Mesothelial cell of epicardium (in vitro differentiated cells): ENCODE measurements around the gene FAM13C. TPM values are rescaled to one million over a fixed set of nuclear protein-coding genes. Genes with fewer than 3 reads are reported as not detected.

Source experiments
- DNase-seq, 2 experiments: peaks; one replicate each; pipeline ENCODE4 v3.0.0; 2021; ENCODE audit warnings: low spot score in 2 of 2; ENCODE audit not compliant: unreplicated experiment in 2 of 2
- H3K27ac Mint-ChIP-seq: 2 replicates; pipeline ENCODE4 v1.8.0; 2021; ENCODE audit warnings: mixed read lengths
- H3K27me3 Mint-ChIP-seq: 2 replicates; pipeline ENCODE4 v1.8.0; 2021; ENCODE audit warnings: low read depth, mixed read lengths
- H3K36me3 Mint-ChIP-seq: 2 replicates; pipeline ENCODE4 v1.8.0; 2021; ENCODE audit warnings: mixed read lengths
- H3K4me1 Mint-ChIP-seq: 2 replicates; pipeline ENCODE4 v1.8.0; 2021; ENCODE audit warnings: mixed read lengths
- H3K4me3 Mint-ChIP-seq: 2 replicates; pipeline ENCODE4 v1.8.0; 2021; ENCODE audit warnings: mild to moderate bottlenecking, moderate library complexity, mixed read lengths
- H3K9me3 Mint-ChIP-seq: 2 replicates; pipeline ENCODE4 v1.8.0; 2021; ENCODE audit warnings: mixed read lengths
- CTCF ChIP-seq: fragments of 200-600 bp; sonication (generic); IDR thresholded peaks from one replicate; pipeline ENCODE4 v1.5.0; 2021; ENCODE audit warnings: antibody characterized with exemption; ENCODE audit not compliant: unreplicated experiment
- total RNA-seq: library from RNA; stranded (reverse); gene quantifications from 3 replicates; pipeline ENCODE4 v1.2.1, GENCODE V29; 2021

FAM13C gene
- total RNA-seq, 1 donor from 2014 or later: 7.3 TPM

GRCh38 chr10:59276919-59277318, 85.4 kb downstream of the FAM13C start:
- Mint-ChIP-seq H3K4me3 (no peak overlapping the region), H3K36me3 (no peaks in the 10 kb centered on the region), H3K27me3 (peaks cover 39% of the 10 kb centered on the region), H3K27ac (no peak overlapping the region), H3K4me1 (no peaks in the 10 kb centered on the region), H3K9me3 (no peaks in the 10 kb centered on the region)
- TF ChIP-seq CTCF: no peak
- DNase-seq: no peak

DNA sequence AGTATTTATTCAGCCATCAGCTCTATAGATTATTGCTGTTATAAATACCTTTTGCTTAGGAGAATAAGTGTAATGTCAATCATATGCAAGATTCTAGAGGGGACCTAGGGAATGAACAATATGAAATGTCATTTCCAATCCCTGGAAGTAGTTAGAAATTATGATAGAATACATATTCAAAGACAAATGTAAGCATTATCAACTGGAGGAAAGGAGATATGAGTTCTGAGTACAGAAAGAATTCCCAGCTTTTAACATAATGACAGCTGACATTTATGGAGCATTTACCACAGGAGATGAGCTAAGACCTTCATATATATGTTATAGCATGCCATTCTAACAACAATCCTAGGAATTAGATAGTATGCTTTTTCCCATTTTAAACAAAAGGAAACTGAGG, 86.2 kb downstream of the FAM13C start:
- H3K4me1 Mint-ChIP-seq: no peaks in the 10 kb centered on the region
- H3K27ac Mint-ChIP-seq: no peak overlapping the region
- H3K27me3 Mint-ChIP-seq: peaks cover 44% of the 10 kb centered on the region
- no peak overlapping the region for H3K4me3 Mint-ChIP-seq
- H3K9me3 Mint-ChIP-seq: no peaks in the 10 kb centered on the region
- no peak for DNase-seq
- TF ChIP-seq CTCF: no peak
- H3K36me3 Mint-ChIP-seq: no peaks in the 10 kb centered on the region

DNA sequence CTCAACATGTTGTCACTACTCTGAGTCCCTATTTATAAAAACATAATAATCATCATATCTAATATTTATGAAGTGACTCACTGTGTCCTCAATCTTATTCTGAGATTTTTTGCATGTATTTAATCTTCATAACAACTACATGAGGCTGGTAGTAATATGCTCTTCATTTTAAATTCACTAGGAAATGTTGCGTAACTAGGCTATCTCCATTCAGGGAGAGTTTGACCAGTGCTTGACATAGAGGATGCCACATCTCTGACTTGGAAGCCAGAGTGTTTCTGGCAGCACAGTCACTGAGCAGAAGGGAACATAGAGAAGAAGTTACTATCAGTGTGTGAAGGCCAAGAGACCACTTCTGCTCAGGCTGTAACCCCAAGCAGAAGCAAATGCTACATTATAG, 88.9 kb downstream of the FAM13C start:
- H3K36me3 Mint-ChIP-seq: no peaks in the 10 kb centered on the region
- H3K4me1 Mint-ChIP-seq: no peaks in the 10 kb centered on the region
- DNase-seq: no peak
- no peaks in the 10 kb centered on the region for H3K9me3 Mint-ChIP-seq
- TF ChIP-seq CTCF: no peak
- no peak overlapping the region for H3K4me3 Mint-ChIP-seq
- no peak overlapping the region for H3K27ac Mint-ChIP-seq
- H3K27me3 Mint-ChIP-seq: peaks cover 61% of the 10 kb centered on the region

GRCh38 chr10:59272061-59272460, 90.3 kb downstream of the FAM13C start:
- no peaks in the 10 kb centered on the region for H3K4me1 Mint-ChIP-seq
- peaks cover 64% of the 10 kb centered on the region for H3K27me3 Mint-ChIP-seq
- H3K27ac Mint-ChIP-seq: no peak overlapping the region
- no peaks in the 10 kb centered on the region for H3K9me3 Mint-ChIP-seq
- TF ChIP-seq CTCF: no peak
- no peak overlapping the region for H3K4me3 Mint-ChIP-seq
- peaks cover 3% of the 10 kb centered on the region for H3K36me3 Mint-ChIP-seq
- DNase-seq: no peak

- no peak for DNase-seq
- H3K36me3 Mint-ChIP-seq: peaks cover 3% of the 10 kb centered on the region
- no peaks in the 10 kb centered on the region for H3K9me3 Mint-ChIP-seq
- H3K4me3 Mint-ChIP-seq: no peak overlapping the region
- peaks cover 61% of the 10 kb centered on the region for H3K27me3 Mint-ChIP-seq
- no peaks in the 10 kb centered on the region for H3K4me1 Mint-ChIP-seq
- no peak overlapping the region for H3K27ac Mint-ChIP-seq
- no peak for TF ChIP-seq CTCF
Observed at GRCh38 chr10:59271160-59271559, 91.2 kb downstream of the FAM13C start.

DNA sequence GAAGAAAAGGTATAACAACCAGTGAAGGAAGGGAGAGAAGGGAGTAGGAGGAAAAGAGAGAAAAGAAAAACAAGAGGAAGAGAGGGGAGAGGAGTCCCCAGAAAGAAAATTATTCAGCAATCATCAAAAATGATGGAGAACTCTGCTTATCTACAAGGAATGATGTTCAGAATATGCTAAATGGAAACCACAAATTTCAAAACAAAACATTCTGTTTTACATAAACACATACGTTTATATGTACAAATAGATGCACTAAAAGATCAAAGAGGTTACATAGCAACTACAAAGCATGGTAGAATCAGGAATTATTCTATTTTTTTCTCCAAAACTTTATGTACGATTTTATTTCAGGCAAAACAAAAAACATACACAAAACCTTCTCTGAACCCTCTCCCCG, 91.9 kb downstream of the FAM13C start:
- Mint-ChIP-seq H3K36me3 (peaks cover 3% of the 10 kb centered on the region), H3K9me3 (no peaks in the 10 kb centered on the region)

More for the DNA sequence above, 91.9 kb downstream of the FAM13C start:
- Mint-ChIP-seq H3K27ac (no peak overlapping the region), H3K4me3 (no peak overlapping the region), H3K27me3 (peaks cover 61% of the 10 kb centered on the region), H3K4me1 (no peaks in the 10 kb centered on the region)
- no peak for DNase-seq
- TF ChIP-seq CTCF: no peak
